DND-41 (cell line): ENCODE data around the gene NPIPA2.
"Not testable (repeated sequence)": the region's sequence is repeated elsewhere in the genome, so short reads cannot be mapped to it uniquely, and the experiment has no call there.

Experiments
- EZH2 ChIP-seq: IDR thresholded peaks from 3 replicates; pipeline ENCODE4 v1.6.1; 2012; ENCODE audit warnings: borderline replicate concordance, low read depth, mild to moderate bottlenecking, moderate library complexity, low read length, inconsistent platforms; ENCODE audit not compliant: severe bottlenecking
- TF ChIP-seq, protein P1 (sequence below): IDR thresholded peaks from 2 replicates; pipeline ENCODE4 v1.5.1; 2012; ENCODE audit warnings: borderline replicate concordance, low read length, moderate library complexity, mild to moderate bottlenecking; ENCODE audit not compliant: poor library complexity, severe bottlenecking; ENCODE audit errors: extremely low read depth

DNA sequence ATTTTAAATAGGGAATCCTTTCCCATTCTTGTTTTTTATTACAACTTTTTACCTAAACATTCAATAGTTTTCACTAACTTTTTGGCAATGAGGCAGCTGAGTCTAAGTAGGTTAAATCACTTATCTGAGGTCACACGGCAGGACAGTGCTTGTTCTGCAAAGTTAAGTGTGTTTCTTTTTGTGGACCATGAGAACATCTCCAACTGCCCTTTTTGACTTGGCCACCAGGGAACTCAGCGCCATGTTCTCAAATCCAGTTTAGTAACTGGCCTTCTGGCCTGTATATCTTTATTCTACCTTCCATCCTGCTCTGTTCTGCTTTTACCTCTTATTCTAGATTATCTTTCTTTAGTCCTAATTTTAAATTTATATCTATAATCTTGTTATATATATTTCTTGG is 31.3 kb downstream of the NPIPA2 start:
- TF ChIP-seq, protein P1, sequence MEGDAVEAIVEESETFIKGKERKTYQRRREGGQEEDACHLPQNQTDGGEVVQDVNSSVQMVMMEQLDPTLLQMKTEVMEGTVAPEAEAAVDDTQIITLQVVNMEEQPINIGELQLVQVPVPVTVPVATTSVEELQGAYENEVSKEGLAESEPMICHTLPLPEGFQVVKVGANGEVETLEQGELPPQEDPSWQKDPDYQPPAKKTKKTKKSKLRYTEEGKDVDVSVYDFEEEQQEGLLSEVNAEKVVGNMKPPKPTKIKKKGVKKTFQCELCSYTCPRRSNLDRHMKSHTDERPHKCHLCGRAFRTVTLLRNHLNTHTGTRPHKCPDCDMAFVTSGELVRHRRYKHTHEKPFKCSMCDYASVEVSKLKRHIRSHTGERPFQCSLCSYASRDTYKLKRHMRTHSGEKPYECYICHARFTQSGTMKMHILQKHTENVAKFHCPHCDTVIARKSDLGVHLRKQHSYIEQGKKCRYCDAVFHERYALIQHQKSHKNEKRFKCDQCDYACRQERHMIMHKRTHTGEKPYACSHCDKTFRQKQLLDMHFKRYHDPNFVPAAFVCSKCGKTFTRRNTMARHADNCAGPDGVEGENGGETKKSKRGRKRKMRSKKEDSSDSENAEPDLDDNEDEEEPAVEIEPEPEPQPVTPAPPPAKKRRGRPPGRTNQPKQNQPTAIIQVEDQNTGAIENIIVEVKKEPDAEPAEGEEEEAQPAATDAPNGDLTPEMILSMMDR, result not testable (repeated sequence)
- TF ChIP-seq EZH2, result not testable (repeated sequence)
